Fibroblast of lung (primary cell): ENCODE data around the gene SLC39A7. TPM values are rescaled to one million over a fixed set of nuclear protein-coding genes. Genes with fewer than 3 reads are reported as not detected.

ENCODE experiments used
- DNase-seq, 2 donors: peaks; one replicate each; pipeline versions ENCODE4 v3.0.0 to v3.0.0-alpha.2; 2010; ENCODE audit warnings: low read depth in 2 of 2
- H2AFZ ChIP-seq: 2 replicates; pipeline ENCODE4 v1.5.1; 2012; ENCODE audit warnings: low read length, control low read depth, inconsistent platforms
- H3K27ac ChIP-seq: 2 replicates; pipeline ENCODE4 v1.5.1; 2011; ENCODE audit warnings: low read length, control low read depth; ENCODE audit not compliant: insufficient read depth
- H3K27me3 ChIP-seq: 2 replicates; pipeline ENCODE4 v1.5.1; 2011; ENCODE audit warnings: mild to moderate bottlenecking, low read length; ENCODE audit not compliant: control insufficient read depth, insufficient read depth
- H3K36me3 ChIP-seq: 2 replicates; pipeline ENCODE4 v1.5.1; 2011; ENCODE audit warnings: low read length; ENCODE audit not compliant: control insufficient read depth, insufficient read depth
- H3K4me1 ChIP-seq: 2 replicates; pipeline ENCODE4 v1.5.1; 2011; ENCODE audit warnings: low read length; ENCODE audit not compliant: control insufficient read depth, insufficient read depth; ENCODE audit errors: extremely low read depth
- H3K4me2 ChIP-seq: 2 replicates; pipeline ENCODE4 v1.5.1; 2011; ENCODE audit warnings: low read length, control low read depth; ENCODE audit not compliant: insufficient read depth; ENCODE audit errors: extremely low read depth
- H3K4me3 ChIP-seq, 4 experiments: fragments of 200-600 bp in 1 of 4; sonication (generic) in 1 of 4; replicated peaks in 1 of 4; 2 replicates each; pipeline ENCODE4 v1.5.1; 2011 to 2016; ENCODE audit warnings: low read length in 4 of 4, low read depth in 3 of 4, mild to moderate bottlenecking in 3 of 4, control low read depth in 2 of 4, inconsistent platforms in 1 of 4, mixed read lengths in 1 of 4; ENCODE audit not compliant: insufficient read depth in 1 of 4; ENCODE audit errors: control extremely low read depth in 1 of 4
- H3K79me2 ChIP-seq: 2 replicates; pipeline ENCODE4 v1.5.1; 2012; ENCODE audit warnings: mild to moderate bottlenecking, low read length, inconsistent platforms; ENCODE audit not compliant: control insufficient read depth, insufficient read depth
- H3K9ac ChIP-seq: 2 replicates; pipeline ENCODE4 v1.5.1; 2011; ENCODE audit warnings: mild to moderate bottlenecking, low read length, control low read depth; ENCODE audit not compliant: insufficient read depth
- H3K9me3 ChIP-seq: 2 replicates; pipeline ENCODE4 v1.5.1; 2012; ENCODE audit warnings: low read depth, low read length; ENCODE audit not compliant: control insufficient read depth, insufficient read depth
- H4K20me1 ChIP-seq: 2 replicates; pipeline ENCODE4 v1.5.1; 2011; ENCODE audit warnings: low read length; ENCODE audit not compliant: control insufficient read depth, insufficient read depth; ENCODE audit errors: extremely low read depth
- CTCF ChIP-seq, 2 donors: IDR thresholded peaks in 1 of 2; conservative IDR thresholded peaks in 1 of 2; 1 replicate in 1 of 2; 2 replicates in 1 of 2; pipeline ENCODE4 v1.5.1; 2011 to 2012; ENCODE audit warnings: low read length in 2 of 2, control low read depth in 1 of 2, inconsistent platforms in 1 of 2, low read depth in 1 of 2, mild to moderate bottlenecking in 1 of 2
- EZH2 ChIP-seq: IDR thresholded peaks from 2 replicates; pipeline ENCODE4 v1.5.1; 2012; ENCODE audit warnings: low read length, control low read depth, mild to moderate bottlenecking; ENCODE audit errors: missing control alignments
- polyA minus RNA-seq: library from RNA; depleted of rRNA, polyadenylated mRNA; stranded (reverse); fragments of >200 nt; gene quantifications from 2 replicates; pipeline ENCODE4 v1.2.3, GENCODE V29; 2011; ENCODE audit warnings: low replicate concordance
- polyA plus RNA-seq, 2 donors: library from polyadenylated mRNA; depleted of rRNA in 1 of 2; stranded (reverse) in 1 of 2; unstranded in 1 of 2; fragments of >200 nt; gene quantifications; 2 replicates each; pipeline ENCODE4 v1.2.1, GENCODE V29; 2011 to 2012; ENCODE audit warnings: missing spikeins in 1 of 2
- total RNA-seq: library from RNA; depleted of rRNA; stranded (reverse); fragments of >200 nt; gene quantifications from 2 replicates; pipeline ENCODE4 v1.2.1, GENCODE V29; 2014

The SLC39A7 gene, protein sequence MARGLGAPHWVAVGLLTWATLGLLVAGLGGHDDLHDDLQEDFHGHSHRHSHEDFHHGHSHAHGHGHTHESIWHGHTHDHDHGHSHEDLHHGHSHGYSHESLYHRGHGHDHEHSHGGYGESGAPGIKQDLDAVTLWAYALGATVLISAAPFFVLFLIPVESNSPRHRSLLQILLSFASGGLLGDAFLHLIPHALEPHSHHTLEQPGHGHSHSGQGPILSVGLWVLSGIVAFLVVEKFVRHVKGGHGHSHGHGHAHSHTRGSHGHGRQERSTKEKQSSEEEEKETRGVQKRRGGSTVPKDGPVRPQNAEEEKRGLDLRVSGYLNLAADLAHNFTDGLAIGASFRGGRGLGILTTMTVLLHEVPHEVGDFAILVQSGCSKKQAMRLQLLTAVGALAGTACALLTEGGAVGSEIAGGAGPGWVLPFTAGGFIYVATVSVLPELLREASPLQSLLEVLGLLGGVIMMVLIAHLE
- total RNA-seq (89.9 and 112 TPM in 2 replicates), polyA plus RNA-seq (121 and 160 TPM in 2 replicates), polyA minus RNA-seq (193 and 277 TPM in 2 replicates)
- polyA plus RNA-seq (2012) = 192 and 237 TPM in 2 replicates

- Histone ChIP-seq H3K9me3 (no peaks in the 10 kb centered on the region), H3K27me3 (no peaks in the 10 kb centered on the region), H4K20me1 (no peaks in the 10 kb centered on the region), H3K27ac (peak within 1 kb of the TSS; percentile 94), H3K4me3 (peak within 1 kb of the TSS; percentile 67 to 97 (median 96)), H3K36me3 (peaks cover 24% of the 10 kb centered on the region), H3K4me1 (peaks cover 30% of the 10 kb centered on the region), H3K4me2 (peak within 1 kb of the TSS; percentile 99), H3K79me2 (peaks cover 52% of the 10 kb centered on the region), H3K9ac (peak within 1 kb of the TSS; percentile 98), H2AFZ (peak within 1 kb of the TSS; percentile 93)
- no peak for TF ChIP-seq EZH2
- DNase-seq = peak; percentile 97 to 99
These were observed at the start of gene SLC39A7, which contains the start of gene RXRB for GRCh38 chr6:33200219-33201146. Gene SLC39A7, plus strand, starts transcription at chr6:33200867. Its CDS starts 379 bp downstream, at chr6:33201246. Gene RXRB, minus strand, starts transcription at chr6:33200665. Its CDS starts 189 bp downstream, at chr6:33200476.

DNA sequence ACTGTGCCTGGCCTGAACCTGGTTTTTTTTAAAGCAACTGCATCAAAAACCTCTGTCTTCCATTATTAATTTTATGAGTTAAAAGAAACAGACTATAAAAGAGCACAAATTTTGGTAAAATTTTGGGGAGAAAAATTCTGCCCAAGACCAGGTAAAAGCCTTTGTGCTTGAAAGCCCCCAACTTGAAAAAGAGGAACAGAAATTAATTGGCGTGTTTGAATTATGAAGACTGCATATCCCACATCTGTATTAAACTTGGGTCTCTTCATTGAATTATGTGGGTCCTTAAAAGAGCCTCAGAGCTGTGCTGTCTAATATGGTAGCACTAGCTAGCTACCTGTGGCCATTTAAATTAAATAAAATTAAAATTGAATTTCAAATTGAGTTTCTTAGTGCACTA, 49.6 kb upstream of the SLC39A7 start:
- H2AFZ ChIP-seq = no peak overlapping the region
- H3K4me3 ChIP-seq = no peak overlapping the region
- H3K9ac ChIP-seq = no peak overlapping the region
- no peaks in the 10 kb centered on the region for H3K36me3 ChIP-seq
- H3K4me1 ChIP-seq = no peaks in the 10 kb centered on the region
- H3K27me3 ChIP-seq = peaks cover 8% of the 10 kb centered on the region
- no peak for DNase-seq
- H3K9me3 ChIP-seq = no peaks in the 10 kb centered on the region
- H3K4me2 ChIP-seq = no peak overlapping the region
- no peaks in the 10 kb centered on the region for H3K79me2 ChIP-seq
- no peaks in the 10 kb centered on the region for H4K20me1 ChIP-seq
- no peak for TF ChIP-seq EZH2
- TF ChIP-seq CTCF (conservative IDR thresholded peaks at IDR 0.05 in 1 of 2, IDR thresholded peaks at IDR 0.05 in 1 of 2; ENCODE audit: low read depth in 1 of 2, low read length in 2 of 2) = no peak
- H3K27ac ChIP-seq = no peak overlapping the region

GRCh38 chr6:33154349-33154748, 46.3 kb upstream of the SLC39A7 start:
- Histone ChIP-seq H3K79me2 (no peaks in the 10 kb centered on the region), H3K4me3 (no peak overlapping the region), H3K36me3 (no peaks in the 10 kb centered on the region), H2AFZ (no peak overlapping the region), H3K27me3 (peaks cover 8% of the 10 kb centered on the region), H3K4me2 (no peak overlapping the region), H3K27ac (no peak overlapping the region), H3K4me1 (no peaks in the 10 kb centered on the region), H4K20me1 (no peaks in the 10 kb centered on the region), H3K9me3 (no peaks in the 10 kb centered on the region), H3K9ac (no peak overlapping the region)
- TF ChIP-seq EZH2 (no peak), CTCF (conservative IDR thresholded peaks at IDR 0.05 in 1 of 2, IDR thresholded peaks at IDR 0.05 in 1 of 2; ENCODE audit: low read depth in 1 of 2, low read length in 2 of 2) (no peak)
- DNase-seq = no peak
